Stimulated activated CD4-positive, alpha-beta T cell treated with anti-CD3 and anti-CD28 coated beads, Interleukin-4, amount 100 ng/mL, for 4 hours (primary cell): ENCODE data around the gene PSMB2.
"Not testable (repeated sequence)": the region's sequence is repeated elsewhere in the genome, so short reads cannot be mapped to it uniquely, and the experiment has no call there.

Source experiments
- DNase-seq, 2 experiments: peaks; one replicate each; pipeline ENCODE4 v3.0.0-alpha.2; 2020

PSMB2 gene

DNA sequence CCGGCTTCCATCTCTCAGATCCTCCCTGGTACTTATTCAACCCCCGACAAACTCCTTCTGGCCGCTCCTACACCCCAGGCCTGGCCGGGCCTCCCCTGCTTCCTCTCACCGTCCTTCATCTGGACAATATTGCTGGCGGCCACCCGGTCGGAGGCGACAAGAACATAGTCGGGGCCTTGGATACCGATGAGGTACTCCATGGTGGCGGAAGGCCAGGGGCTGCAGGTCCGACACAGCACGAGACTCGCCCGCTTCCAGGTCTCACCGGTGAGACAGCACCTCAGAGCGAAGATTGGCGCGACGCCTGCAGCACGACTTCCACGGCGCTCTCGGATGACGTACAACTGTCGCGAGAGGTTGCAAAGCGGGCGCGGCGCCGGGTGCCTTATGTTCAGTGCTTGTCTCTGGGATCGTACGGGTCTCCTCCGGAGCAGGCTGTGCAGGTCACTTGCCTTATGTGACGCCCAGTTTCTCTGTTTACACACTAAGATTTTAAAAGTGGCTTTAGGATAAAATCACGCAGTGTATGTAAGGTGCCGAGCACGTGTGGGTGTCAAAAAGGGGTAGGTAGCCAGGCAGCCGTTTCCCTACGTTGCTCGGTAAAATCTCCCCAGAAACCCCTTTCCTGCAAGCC, at the start of gene PSMB2:
TSS of gene PSMB2 (minus strand) at position 294 of the 634 bp plus-strand sequence. CDS start at position 200, 94 bp downstream.
- DNase-seq, result peak; percentile 94 to 97

- no peak for DNase-seq
Measured at GRCh38 chr1:35691080-35691479, 49.8 kb upstream of the PSMB2 start.

DNA sequence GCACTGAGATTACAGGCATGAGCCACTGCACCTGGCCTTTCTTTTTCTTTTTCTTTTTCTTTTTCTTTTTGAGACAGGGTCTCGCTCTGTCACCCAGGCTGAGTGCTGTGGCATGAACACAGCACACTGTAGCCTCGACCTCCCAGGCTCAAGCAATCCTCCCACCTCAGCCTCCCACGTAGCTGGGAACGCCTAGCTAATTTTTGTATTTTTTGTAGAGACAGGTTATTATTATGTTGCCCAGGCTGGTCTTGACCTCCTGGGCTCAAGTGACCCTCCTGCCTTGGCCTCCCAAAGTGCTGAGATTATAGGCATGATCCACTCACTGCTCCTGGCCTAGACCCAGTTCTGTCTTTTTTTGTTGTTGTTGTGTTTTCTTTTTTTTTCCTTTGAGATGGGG, 48.8 kb upstream of the PSMB2 start:
- not testable (repeated sequence) for DNase-seq

- DNase-seq, result no peak
Measured at GRCh38 chr1:35688161-35688560, 46.8 kb upstream of the PSMB2 start.

GRCh38 chr1:35683012-35683411, 41.7 kb upstream of the PSMB2 start:
- DNase-seq, result no peak

GRCh38 chr1:35680271-35680670, 38.9 kb upstream of the PSMB2 start:
- no peak for DNase-seq

DNA sequence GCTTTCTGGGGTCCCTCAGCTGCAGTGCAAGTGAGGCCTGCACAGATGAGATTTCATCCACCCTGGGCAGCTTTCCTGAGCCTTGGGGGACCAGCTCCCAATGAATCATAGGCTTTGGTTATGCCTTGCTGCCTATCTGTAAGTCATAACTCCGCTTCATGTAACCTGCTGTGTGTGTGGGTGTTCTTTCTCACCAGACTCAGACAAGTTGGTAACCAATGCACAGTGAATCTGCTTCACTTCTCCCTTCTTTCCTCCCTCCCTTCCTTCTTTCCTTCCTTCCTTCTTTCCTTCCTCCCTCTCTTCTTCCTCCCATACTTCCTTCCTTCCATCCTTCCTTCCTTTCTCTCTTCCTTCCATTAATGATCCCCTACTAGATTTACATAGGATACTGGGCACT, 34.4 kb upstream of the PSMB2 start:
- no peak for DNase-seq

- DNase-seq, result no peak
Measured at GRCh38 chr1:35674111-35674510, 32.8 kb upstream of the PSMB2 start.

DNA sequence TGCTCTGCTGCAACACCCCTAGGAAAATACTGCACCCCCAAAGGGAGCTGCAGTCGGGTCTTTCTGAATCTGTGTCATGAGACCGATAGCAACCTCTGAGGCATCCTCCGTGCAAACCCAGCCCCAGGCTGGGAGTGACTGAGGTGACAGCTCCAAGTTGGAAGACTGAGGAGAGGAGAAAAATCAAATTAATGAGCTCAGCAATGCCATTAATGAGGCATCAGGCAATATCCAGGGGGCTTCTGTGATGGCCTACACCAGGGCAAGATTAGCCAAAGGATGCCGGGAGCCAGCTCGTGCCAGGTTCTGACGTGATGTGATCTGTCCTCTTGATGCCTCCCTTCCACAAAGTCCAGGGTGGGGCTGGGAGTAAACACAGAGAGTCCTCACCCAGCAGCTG, 30.8 kb upstream of the PSMB2 start:
- DNase-seq, result no peak

DNA sequence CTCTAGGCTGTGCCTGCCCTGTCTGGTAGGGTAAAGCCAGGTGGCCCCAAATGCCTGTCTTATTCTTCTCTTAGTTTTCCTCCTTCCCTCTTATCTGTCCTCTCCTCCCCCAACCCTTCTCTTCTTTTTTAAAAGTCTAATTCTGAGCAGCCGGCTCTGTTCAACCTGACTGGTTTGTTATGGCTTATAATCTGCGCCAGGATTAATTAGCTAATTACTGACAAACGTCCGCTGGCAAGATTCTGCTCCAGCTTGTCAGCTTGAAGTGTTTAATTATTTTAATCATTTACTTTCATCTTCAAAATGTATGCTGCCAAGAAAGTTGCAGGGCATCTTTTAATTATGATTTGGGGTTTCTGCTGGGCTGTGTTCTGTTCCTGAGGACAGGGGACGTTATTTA, 27.2 kb upstream of the PSMB2 start:
- no peak for DNase-seq

DNA sequence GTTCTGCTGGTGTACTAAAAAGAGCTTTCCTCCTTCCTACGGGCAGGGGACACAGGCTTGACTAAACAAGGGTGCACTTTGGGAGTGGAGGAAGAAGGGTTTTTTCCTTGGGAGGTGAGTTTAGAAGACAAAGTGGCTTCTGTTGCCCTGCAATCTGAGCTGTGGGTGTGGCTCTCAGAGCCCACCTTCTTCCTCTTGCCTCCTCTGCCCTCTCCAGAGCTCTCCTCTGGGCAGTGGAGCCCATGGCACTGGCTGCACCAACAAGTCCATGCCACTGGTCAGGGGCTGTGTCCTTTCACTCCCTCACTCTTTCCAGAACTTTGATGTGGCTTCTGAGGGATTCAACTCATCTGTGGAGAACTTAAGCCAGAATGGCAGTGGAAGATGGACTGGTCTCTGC, 25.6 kb upstream of the PSMB2 start:
- no peak for DNase-seq

GRCh38 chr1:35666216-35666615, 24.9 kb upstream of the PSMB2 start:
- no peak for DNase-seq

- no peak for DNase-seq
Measured at GRCh38 chr1:35663434-35663833, 22.1 kb upstream of the PSMB2 start.

- DNase-seq, result no peak
Measured at GRCh38 chr1:35661474-35661795, 20.1 kb upstream of the PSMB2 start.

DNA sequence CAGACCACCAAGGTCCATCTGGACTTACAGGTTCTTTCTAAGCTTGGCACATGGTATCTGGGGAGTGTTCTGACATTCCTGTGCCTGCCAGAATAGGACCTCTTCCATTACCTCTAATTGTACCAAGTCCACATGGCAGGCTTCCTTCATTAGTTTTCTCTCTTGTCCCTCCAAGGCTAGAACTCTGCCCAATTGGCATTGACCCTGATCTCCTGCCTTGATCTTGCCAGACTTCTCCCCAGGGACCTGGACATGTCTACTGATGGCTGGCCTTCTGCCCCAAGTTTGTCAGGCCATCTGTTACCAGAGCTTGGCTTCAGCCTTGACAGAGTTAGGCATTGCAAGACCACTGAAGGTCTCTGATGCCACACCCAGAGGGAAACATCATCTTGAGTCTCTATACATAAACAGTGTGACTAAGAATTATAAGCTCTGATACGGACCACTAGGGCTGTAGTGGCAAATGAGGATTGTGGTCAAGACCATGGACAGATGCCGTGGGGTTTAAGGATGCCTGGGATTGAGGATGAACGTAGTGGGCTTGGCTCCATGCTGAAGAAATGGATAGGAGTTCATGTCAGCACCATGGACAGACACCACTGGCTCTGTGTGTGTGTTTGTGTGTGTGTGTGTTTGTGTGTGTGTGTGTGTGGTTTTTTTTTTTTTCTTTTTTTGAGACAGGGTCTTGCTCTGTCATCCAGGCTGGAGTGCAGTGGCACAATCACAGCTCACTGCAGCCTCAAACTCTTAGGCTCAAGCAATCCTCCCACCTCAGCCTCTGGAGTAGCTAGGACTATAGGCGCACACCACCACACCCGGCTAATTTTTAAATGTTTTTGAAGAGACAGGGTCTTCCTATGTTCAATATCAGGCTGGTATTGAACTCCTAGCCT, 19.5 kb upstream of the PSMB2 start:
- DNase-seq, result no peak

- no peak for DNase-seq
Measured at GRCh38 chr1:35659589-35659988, 18.3 kb upstream of the PSMB2 start.

DNA sequence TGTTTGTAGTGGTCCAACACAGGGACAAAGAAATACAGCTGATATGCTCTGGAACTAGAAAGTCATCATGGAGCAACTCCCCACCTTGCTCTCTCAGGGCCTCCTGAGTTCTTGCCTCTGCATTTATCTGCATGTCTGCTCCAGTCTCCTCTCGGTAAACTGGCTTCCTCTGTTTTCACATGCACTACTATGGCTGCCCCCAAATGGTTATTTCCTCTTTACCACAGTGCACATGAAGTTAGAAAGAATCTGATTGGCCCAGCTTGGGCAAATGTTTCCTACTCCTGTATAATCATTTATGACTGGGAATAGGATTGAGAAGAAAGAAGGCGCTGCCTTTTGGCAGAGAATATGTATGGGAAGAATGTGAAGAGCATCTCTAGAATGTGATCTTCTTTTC, 16.5 kb upstream of the PSMB2 start:
- no peak for DNase-seq

DNA sequence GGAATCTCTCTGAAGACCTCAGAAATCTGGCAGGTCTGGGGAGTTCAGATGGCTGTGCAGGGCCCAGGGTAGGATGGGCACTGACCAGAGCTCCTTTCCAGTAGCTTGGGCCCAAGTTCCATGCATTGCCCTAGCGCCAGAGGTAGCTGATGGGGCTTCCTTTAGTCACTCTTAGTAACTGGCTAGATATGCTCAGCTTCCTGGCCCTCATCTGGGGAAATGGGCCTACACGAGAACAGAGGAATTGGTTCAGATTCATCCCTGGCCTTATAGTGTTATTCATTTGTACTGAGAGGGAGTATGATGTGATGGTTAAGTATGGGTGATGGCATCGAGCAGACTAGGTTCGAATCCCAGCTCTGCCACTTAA, 15.5 kb upstream of the PSMB2 start:
- DNase-seq, result no peak

- no peak for DNase-seq
Measured at GRCh38 chr1:35656148-35656862, 15.0 kb upstream of the PSMB2 start.

- no peak for DNase-seq
Measured at GRCh38 chr1:35655196-35655595, 13.9 kb upstream of the PSMB2 start.

GRCh38 chr1:35650416-35650815, 9.1 kb upstream of the PSMB2 start:
- DNase-seq, result no peak

- no peak for DNase-seq
Measured at GRCh38 chr1:35646043-35646442, 4.7 kb upstream of the PSMB2 start.

- DNase-seq, result no peak
Measured at GRCh38 chr1:35644204-35644603, 2.9 kb upstream of the PSMB2 start.

GRCh38 chr1:35642471-35642955, 1.2 kb upstream of the PSMB2 start:
- DNase-seq, result no peak
